Activated T-helper 1 cell treated with anti-CD3 and anti-CD28 coated beads, Interleukin-12 subunit alpha, Interleukin-12 subunit beta, Interleukin-2, Interleukin-4 antibody, amounts not matched to agents 30 ng/mL and 10 ng/mL and 1 ng/mL, durations not matched to agents 14 hours and 24 hours and 36 hours (primary cell): ENCODE measurements around the gene NCK2. TPM values are rescaled to one million over a fixed set of nuclear protein-coding genes. Genes with fewer than 3 reads are reported as not detected.
A peak's percentile ranks its signal among the peaks of the same experiment; 100 is the strongest.

Experiments used
- DNase-seq: peaks from one replicate; pipeline ENCODE4 v3.0.0; 2021; ENCODE audit warnings: low spot score
- H3K27ac Mint-ChIP-seq: one replicate; pipeline ENCODE4 v1.8.0; 2021; ENCODE audit warnings: mild to moderate bottlenecking, mixed read lengths
- H3K27me3 Mint-ChIP-seq: one replicate; pipeline ENCODE4 v1.8.0; 2022; ENCODE audit warnings: mild to moderate bottlenecking, moderate library complexity, mixed read lengths; ENCODE audit not compliant: insufficient read depth
- H3K36me3 Mint-ChIP-seq: one replicate; pipeline ENCODE4 v1.8.0; 2021; ENCODE audit warnings: low read depth, mixed read lengths
- H3K4me1 Mint-ChIP-seq: one replicate; pipeline ENCODE4 v1.8.0; 2021; ENCODE audit warnings: low read depth, mixed read lengths
- H3K4me3 Mint-ChIP-seq: one replicate; pipeline ENCODE4 v1.8.0; 2021; ENCODE audit warnings: mild to moderate bottlenecking, moderate library complexity, mixed read lengths
- H3K9me3 Mint-ChIP-seq: one replicate; pipeline ENCODE4 v1.8.0; 2021; ENCODE audit warnings: mixed read lengths
- intact Hi-C: fragments of 100-400 bp; cut with micrococcal nuclease; formaldehyde crosslinking; loops from one replicate; pipeline ENCODE4 v1.15.1; 2024
- total RNA-seq: library from RNA; stranded (reverse); gene quantifications from 2 replicates; pipeline ENCODE4 v1.2.3, GENCODE V29; 2022

Gene NCK2
- total RNA-seq, 1 donor from 2014 or later, result 79.9 TPM

- Mint-ChIP-seq H3K4me1 (peaks cover 69% of the 10 kb centered on the region), H3K27ac (peak overlapping the region; percentile 95), H3K36me3 (peaks cover 8% of the 10 kb centered on the region), H3K9me3 (peaks cover 10% of the 10 kb centered on the region), H3K4me3 (peak overlapping the region; percentile 46), H3K27me3 (no peaks in the 10 kb centered on the region)
- intact Hi-C loops, result loop anchor here (2.0 to 5.0 kb wide), 2 partner anchors 15 to 58 kb away; no protein-coding TSS in a partner anchor
- no peak for DNase-seq
Measured at GRCh38 chr2:105739944-105740530, 4.7 kb upstream of the NCK2 start.

- Mint-ChIP-seq H3K36me3 (peaks cover 12% of the 10 kb centered on the region), H3K4me3 (no peak overlapping the region), H3K27ac (peak overlapping the region; percentile 52), H3K9me3 (peaks cover 10% of the 10 kb centered on the region), H3K4me1 (peaks cover 68% of the 10 kb centered on the region), H3K27me3 (no peaks in the 10 kb centered on the region)
- intact Hi-C loops, result no loop called here
- DNase-seq, result no peak
Measured at GRCh38 chr2:105741174-105741573, 3.5 kb upstream of the NCK2 start.

DNA sequence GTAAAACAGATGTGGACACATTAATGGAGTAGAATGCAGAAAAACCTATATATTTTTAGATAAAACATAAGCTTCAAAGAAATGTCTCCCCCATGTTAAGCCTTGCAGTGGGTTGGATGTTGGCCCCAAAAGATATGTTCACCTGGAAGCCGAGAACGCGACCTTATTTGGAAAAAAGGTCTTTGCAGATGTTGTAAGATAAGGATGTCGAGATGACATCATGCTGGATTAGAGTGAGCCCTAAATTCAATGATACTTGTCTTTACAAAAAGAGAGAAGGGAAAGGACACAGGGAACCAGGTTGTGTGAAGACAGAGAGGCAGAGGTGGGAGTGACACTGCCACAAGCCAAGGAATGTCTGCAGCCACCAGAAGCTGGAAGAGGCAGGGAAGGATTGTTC lies 3.1 kb upstream of the NCK2 start:
- intact Hi-C loops, result no loop called here

DNA sequence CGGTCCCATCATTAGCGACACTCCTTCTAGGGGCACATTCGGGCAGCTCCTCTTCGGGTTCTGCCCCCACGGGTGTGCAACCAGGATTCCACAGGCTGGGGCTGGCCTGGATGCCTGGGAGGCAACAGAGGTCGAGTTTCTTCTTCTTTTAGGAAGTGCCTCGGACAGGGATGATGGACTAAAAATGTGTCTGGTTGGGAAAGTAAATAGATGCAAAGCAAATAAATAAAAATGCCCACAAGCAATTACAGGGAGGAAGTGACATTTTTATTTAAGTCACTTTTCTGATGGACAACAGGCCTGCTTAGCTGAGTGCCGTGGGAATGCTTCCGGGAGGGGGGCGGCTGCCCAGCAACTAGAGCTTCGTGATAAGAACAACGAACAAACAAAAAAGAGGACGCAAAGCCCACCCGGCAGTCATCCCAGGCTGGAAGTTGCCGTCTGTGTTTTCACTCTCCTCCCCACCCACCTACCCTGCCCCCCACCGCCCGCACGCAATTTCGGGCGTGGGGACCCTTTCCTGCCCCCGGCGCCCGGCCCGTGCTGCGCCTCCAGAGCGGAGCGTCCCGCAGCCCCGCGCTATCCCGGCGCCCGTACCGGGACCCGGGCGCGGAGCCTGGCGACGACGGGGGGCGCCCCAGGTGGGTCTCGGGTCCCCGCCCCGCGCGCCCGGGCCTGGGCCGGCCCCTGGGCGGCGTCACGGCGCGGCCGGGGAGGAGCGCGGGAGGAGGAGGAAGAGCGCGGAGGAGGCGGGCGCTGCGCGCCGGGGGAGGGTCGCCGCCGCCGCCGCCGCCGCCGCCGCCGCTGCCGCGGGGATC lies 412 bp upstream of the NCK2 start:
- Mint-ChIP-seq H3K27me3 (no peaks in the 10 kb centered on the region), H3K4me3 (peak overlapping the region; percentile 83), H3K9me3 (peaks cover 8% of the 10 kb centered on the region), H3K4me1 (peaks cover 84% of the 10 kb centered on the region), H3K27ac (peak overlapping the region; percentile 88), H3K36me3 (peaks cover 34% of the 10 kb centered on the region)
- peak; percentile 67 for DNase-seq
- intact Hi-C loops, result no loop called here

More for the DNA sequence above, 3.1 kb upstream of the NCK2 start:
- H3K36me3 Mint-ChIP-seq, result peaks cover 16% of the 10 kb centered on the region
- no peak for DNase-seq
- no peak overlapping the region for H3K27ac Mint-ChIP-seq
- H3K4me1 Mint-ChIP-seq, result peaks cover 72% of the 10 kb centered on the region
- no peaks in the 10 kb centered on the region for H3K27me3 Mint-ChIP-seq
- no peak overlapping the region for H3K4me3 Mint-ChIP-seq
- peaks cover 10% of the 10 kb centered on the region for H3K9me3 Mint-ChIP-seq

DNA sequence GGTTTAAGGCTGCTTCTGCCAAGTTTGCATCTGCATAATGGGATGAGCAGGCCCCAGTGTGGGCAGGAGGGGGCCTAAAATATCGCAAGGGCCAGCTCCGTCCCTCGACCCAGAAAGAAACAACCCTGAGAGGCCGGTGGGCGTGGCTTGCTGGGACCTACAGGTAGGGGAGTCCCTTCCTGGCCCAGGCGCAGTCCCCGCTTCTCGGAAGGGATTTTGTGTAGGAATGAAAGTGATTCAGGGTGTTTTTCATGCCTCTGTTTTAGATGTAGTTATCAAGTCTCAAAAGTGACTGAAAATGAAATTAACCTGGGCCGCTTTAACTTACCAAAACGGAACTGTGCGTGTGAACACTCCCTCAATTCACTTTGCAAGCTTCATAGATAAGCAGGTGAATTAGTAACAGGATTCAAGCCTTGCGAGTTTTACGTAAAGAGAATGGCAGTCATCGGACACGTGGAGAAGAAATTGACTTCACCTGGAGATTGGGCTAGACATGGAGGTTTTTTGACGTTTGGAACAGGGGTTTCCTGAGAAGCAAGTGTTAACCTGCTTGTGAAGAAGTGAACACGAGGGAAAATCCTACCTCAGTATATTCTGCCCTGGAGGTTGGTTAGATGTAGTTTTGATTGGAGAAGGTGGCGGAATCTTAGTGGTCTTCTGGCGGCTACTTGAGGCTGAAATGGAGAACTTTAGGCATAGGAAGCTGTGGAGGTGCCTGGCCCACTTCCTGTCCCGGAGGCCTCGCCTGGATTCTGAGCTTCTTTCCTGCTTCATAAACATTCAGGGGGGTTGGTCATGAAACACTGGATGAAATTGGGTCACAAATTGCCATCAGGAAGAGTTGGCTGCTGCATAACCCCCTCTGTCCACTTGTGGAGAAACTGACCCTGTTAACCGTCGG lies 1.7 kb downstream of the NCK2 start:
- intact Hi-C loops, result loop anchor here (1.0 to 5.0 kb wide), 17 partner anchors 8 to 448 kb away; partner anchors contain the start of genes C2orf49, FHL2 and UXS1
- Mint-ChIP-seq H3K9me3 (peaks cover 6% of the 10 kb centered on the region), H3K4me3 (peak overlapping the region; percentile 93), H3K4me1 (peaks cover 84% of the 10 kb centered on the region), H3K36me3 (peaks cover 54% of the 10 kb centered on the region), H3K27ac (peak overlapping the region; percentile 94), H3K27me3 (no peaks in the 10 kb centered on the region)
- peak; percentile 76 for DNase-seq

- intact Hi-C loops, result loop anchor here (2.0 to 5.0 kb wide), 6 partner anchors 13 to 411 kb away; partner anchors contain the start of genes C2orf49 and FHL2
- Mint-ChIP-seq H3K4me3 (peak overlapping the region; percentile 93), H3K36me3 (peaks cover 53% of the 10 kb centered on the region), H3K4me1 (peaks cover 81% of the 10 kb centered on the region), H3K27ac (peak overlapping the region; percentile 94), H3K27me3 (no peaks in the 10 kb centered on the region), H3K9me3 (peaks cover 2% of the 10 kb centered on the region)
- DNase-seq, result no peak
Measured at GRCh38 chr2:105747254-105747894, 2.7 kb downstream of the NCK2 start.

GRCh38 chr2:105747991-105748390 lies 3.3 kb downstream of the NCK2 start:
- Mint-ChIP-seq H3K4me3 (peak overlapping the region; percentile 93), H3K4me1 (peaks cover 81% of the 10 kb centered on the region), H3K27ac (peak overlapping the region; percentile 94), H3K9me3 (no peaks in the 10 kb centered on the region), H3K27me3 (no peaks in the 10 kb centered on the region), H3K36me3 (peaks cover 56% of the 10 kb centered on the region)
- intact Hi-C loops, result loop anchor here (2.0 to 5.0 kb wide), 7 partner anchors 13 to 411 kb away; partner anchors contain the start of genes C2orf49 and FHL2
- DNase-seq, result no peak

- peaks cover 81% of the 10 kb centered on the region for H3K4me1 Mint-ChIP-seq
- peak overlapping the region; percentile 93 for H3K4me3 Mint-ChIP-seq
- intact Hi-C loops, result loop anchor here (2.0 to 5.0 kb wide), 3 partner anchors 74 to 351 kb away; partner anchors contain the start of gene FHL2
- H3K27ac Mint-ChIP-seq, result peak overlapping the region; percentile 94
- no peaks in the 10 kb centered on the region for H3K9me3 Mint-ChIP-seq
- DNase-seq, result no peak
- no peaks in the 10 kb centered on the region for H3K27me3 Mint-ChIP-seq
- H3K36me3 Mint-ChIP-seq, result peaks cover 58% of the 10 kb centered on the region
Measured at GRCh38 chr2:105748566-105748965, 3.9 kb downstream of the NCK2 start.

DNA sequence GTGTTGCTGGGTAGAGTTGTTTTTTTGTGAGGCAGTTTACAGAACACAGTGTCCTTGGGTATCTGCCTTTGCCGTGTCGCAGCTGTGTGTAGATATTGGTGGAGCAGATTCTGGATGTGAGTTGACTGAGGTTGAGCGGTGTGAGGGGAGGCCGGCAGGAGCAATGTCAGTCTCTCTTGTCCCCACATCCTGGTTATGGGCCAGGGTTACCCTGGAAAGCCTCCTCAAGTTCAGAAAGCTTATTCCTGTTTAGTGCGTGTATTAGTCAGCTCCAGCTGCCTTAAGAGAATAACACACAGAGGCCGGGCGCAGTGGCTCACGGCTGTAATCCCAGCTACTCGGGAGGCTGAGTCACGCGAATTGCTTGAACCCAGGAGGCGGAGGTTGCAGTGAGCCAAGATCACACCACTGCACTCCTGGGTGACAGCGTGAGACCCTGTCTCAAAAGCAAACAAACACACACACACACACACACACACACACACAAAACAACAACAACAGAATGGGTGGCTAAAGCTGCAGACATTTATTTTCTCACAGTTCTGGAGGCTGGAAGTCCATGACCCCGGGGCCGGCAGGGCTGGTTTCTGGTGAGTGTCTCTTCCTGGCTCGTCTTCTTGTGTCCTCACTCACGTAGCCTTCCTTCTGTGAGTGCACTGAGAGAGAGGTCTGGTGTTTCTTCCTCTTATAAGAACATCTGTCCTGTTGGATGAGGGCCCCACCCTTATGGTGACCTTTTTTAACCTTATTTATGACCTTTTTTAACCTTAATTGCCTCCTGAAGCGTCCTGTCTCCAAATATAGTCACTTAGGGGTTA lies 5.1 kb downstream of the NCK2 start:
- peaks cover 86% of the 10 kb centered on the region for H3K4me1 Mint-ChIP-seq
- no peaks in the 10 kb centered on the region for H3K9me3 Mint-ChIP-seq
- no peak for DNase-seq
- peaks cover 64% of the 10 kb centered on the region for H3K36me3 Mint-ChIP-seq
- peak overlapping the region; percentile 80 for H3K27ac Mint-ChIP-seq
- H3K27me3 Mint-ChIP-seq, result no peaks in the 10 kb centered on the region
- H3K4me3 Mint-ChIP-seq, result peak overlapping the region; percentile 80
- intact Hi-C loops, result loop anchor here (2.0 to 5.0 kb wide), 3 partner anchors 75 to 352 kb away; partner anchors contain the start of gene FHL2

GRCh38 chr2:105750735-105751134 lies 6.0 kb downstream of the NCK2 start:
- Mint-ChIP-seq H3K27ac (peak overlapping the region; percentile 80), H3K4me3 (peak overlapping the region; percentile 80), H3K9me3 (no peaks in the 10 kb centered on the region), H3K4me1 (peaks cover 96% of the 10 kb centered on the region), H3K27me3 (no peaks in the 10 kb centered on the region), H3K36me3 (peaks cover 71% of the 10 kb centered on the region)
- no peak for DNase-seq
- intact Hi-C loops, result no loop called here

DNA sequence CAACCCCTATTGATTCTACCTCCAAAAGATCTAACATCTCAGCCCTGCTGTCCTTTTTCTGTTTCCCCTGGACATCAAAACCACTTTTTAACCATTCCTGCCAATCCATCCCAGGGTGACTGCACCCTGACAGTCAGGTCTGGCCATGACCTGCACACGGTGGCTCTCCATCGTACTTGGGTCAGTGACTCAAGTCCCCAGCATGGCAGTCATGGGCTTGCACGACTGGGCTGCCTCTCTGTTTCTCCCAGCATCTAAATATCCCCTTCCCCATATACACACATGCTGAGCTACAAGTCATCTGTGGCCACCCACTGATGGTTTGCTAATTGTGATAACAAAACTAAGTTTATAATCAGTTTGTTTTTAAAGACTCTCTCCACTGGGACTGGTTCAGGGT lies 6.6 kb downstream of the NCK2 start:
- no peak for DNase-seq
- peak overlapping the region; percentile 80 for H3K4me3 Mint-ChIP-seq
- peaks cover 66% of the 10 kb centered on the region for H3K36me3 Mint-ChIP-seq
- no peaks in the 10 kb centered on the region for H3K27me3 Mint-ChIP-seq
- peaks cover 96% of the 10 kb centered on the region for H3K4me1 Mint-ChIP-seq
- intact Hi-C loops, result no loop called here
- H3K27ac Mint-ChIP-seq, result peak overlapping the region; percentile 80
- no peaks in the 10 kb centered on the region for H3K9me3 Mint-ChIP-seq
